Measurements from ENCODE around the gene CRTC1.

GRCh38 chr19:18788529-18789421 lies 105.3 kb downstream of the CRTC1 start:
- no peak for TF ChIP-seq TAF1 (IDR thresholded peaks at IDR 0.05; ENCODE audit: borderline replicate concordance, insufficient read depth, low read length)
- no peak for TF ChIP-seq REST (IDR thresholded peaks at IDR 0.05; ENCODE audit: insufficient read depth in 1 of 2, low read depth in 2 of 2, low read length in 2 of 2)
- no peak for TF ChIP-seq POLR2AphosphoS5 (IDR thresholded peaks at IDR 0.05; ENCODE audit: low read depth, low read length)
- no peak for TF ChIP-seq FOXP2 (optimal IDR thresholded peaks at IDR 0.05; ENCODE audit: borderline replicate concordance, extremely low read depth, extremely low read length, insufficient read depth)
- TF ChIP-seq SIN3A (IDR thresholded peaks at IDR 0.05; ENCODE audit: borderline replicate concordance, insufficient read depth, low read length) = no peak
